Heart left ventricle (tissue), 16 donors: ENCODE data around the gene LITAFD. TPM values are rescaled to one million over a fixed set of nuclear protein-coding genes. Genes with fewer than 3 reads are reported as not detected.

Experiments
- ATAC-seq, 4 donors: fragments of 200-7000 bp; cut with Tn5 transposase; one replicate each; pipeline ENCODE4 v1.9.1; 2020 to 2022; ENCODE audit warnings: moderate library complexity in 4 of 4, mild to moderate bottlenecking in 3 of 4, moderate number of reproducible peaks in 1 of 4
- DNase-seq, 5 donors: peaks; one replicate each; pipeline ENCODE4 v3.0.0-alpha.2; 2020
- H3K27ac ChIP-seq, 12 donors: fragments of 200-600 bp; sonication (generic) in 4 of 12; one replicate each; pipeline versions ENCODE4 v1.5.0 to v1.8.0; 2016 to 2022; ENCODE audit warnings: mild to moderate bottlenecking in 2 of 12
- H3K27me3 ChIP-seq, 9 donors: fragments of 200-600 bp; sonication (generic) in 2 of 9; one replicate each; pipeline versions ENCODE4 v1.5.1 to v1.8.0; 2016 to 2022; ENCODE audit warnings: mild to moderate bottlenecking in 3 of 9
- H3K36me3 ChIP-seq, 9 donors: fragments of 200-600 bp; sonication (generic) in 2 of 9; one replicate each; pipeline versions ENCODE4 v1.5.0 to v1.8.0; 2018 to 2022; ENCODE audit warnings: mild to moderate bottlenecking in 2 of 9
- H3K4me1 ChIP-seq, 12 donors: fragments of 200-600 bp; sonication (generic) in 4 of 12; one replicate each; pipeline versions ENCODE4 v1.5.0 to v1.8.0; 2016 to 2022; ENCODE audit warnings: mild to moderate bottlenecking in 3 of 12
- H3K4me3 ChIP-seq, 12 donors: fragments of 200-600 bp; sonication (generic) in 4 of 12; one replicate each; pipeline versions ENCODE4 v1.5.0 to v1.8.0; 2017 to 2022; ENCODE audit warnings: mild to moderate bottlenecking in 9 of 12, moderate library complexity in 4 of 12
- H3K9me3 ChIP-seq, 12 donors: fragments of 200-600 bp; sonication (generic) in 4 of 12; one replicate each; pipeline versions ENCODE4 v1.5.0 to v1.8.0; 2016 to 2022; ENCODE audit warnings: mild to moderate bottlenecking in 1 of 12
- POLR2A ChIP-seq, 2 donors: fragments of 450-650 bp; IDR thresholded peaks; one replicate each; pipeline ENCODE4 v1.6.1; 2017; ENCODE audit warnings: antibody characterized with exemption in 2 of 2, mild to moderate bottlenecking in 2 of 2, moderate library complexity in 2 of 2
- WGBS, 4 donors: extraction: QIAGEN DNeasy Blood & Tissue Kit in 2 of 4; methylation state at CpG; one replicate each; pipeline versions ENCODE4 v1.1.5 to v1.1.7; 2013 to 2018; 5-methylcytosine and 5-hydroxymethylcytosine counted together
- intact Hi-C, 10 donors: fragments of 100-400 bp; cut with DNase I; formaldehyde crosslinking; loops; one replicate each; pipeline versions ENCODE4 v1.11.1 to v1.14.2; 2022
- polyA plus RNA-seq, 2 donors: library from polyadenylated mRNA; stranded (reverse); fragments of 200-250 nt; gene quantifications; one replicate each; pipeline ENCODE4 v1.2.3, GENCODE V29; 2013
- total RNA-seq, 9 donors: library from RNA; depleted of rRNA in 2 of 9; stranded (reverse); fragments of >200 nt in 2 of 9; fragmentation: NEBNext Ultra II Directional in 3 of 9; extraction: Animal tissue kit (Norgen Biotek cat#: 25700) in 3 of 9; gene quantifications; one replicate each; pipeline versions ENCODE4 v1.1.0 to v1.2.4, GENCODE V29; 2016 to 2023
- TF ChIP-seq, protein P1 (sequence below), 12 donors: fragments of 200-600 bp; sonication (generic) in 4 of 12; IDR thresholded peaks; one replicate each; pipeline versions ENCODE4 v1.5.0 to v1.8.0; 2018 to 2022; ENCODE audit warnings: antibody characterized with exemption in 12 of 12, mild to moderate bottlenecking in 5 of 12
- donor health status: ischemic (EF 13 %, LVEDD 7.1; RV severe dilation, severe dysfunction).
- donor health status: healthy with polysubstance abuse.
- donor health status: DM: no; HTN: yes; CAD: no.
- donor health status: DM: no; HTN: no; CAD: no.
- donor health status: ischemic (EF 25% LVEDD 6.9; RV normal size, moderate dysfunction).
- donor health status: ischemic (EF 25% LVEDD 5.7; RV mildly dilated, moderate dysfunction).
- donor health status: healthy.
- donor health status: DM: yes; HTN: yes; CAD: no.
- donor health status: ischemic (EF 35%, LVEDD 5.7; RV mildly dilated, moderate dysfunction).
- donor health status: nonischemic (EF 11% LVEDD 7.7; RV severe dilation, severe dysfunction).
- donor health status: DM: yes; HTN: yes; CAD: no.
- donor health status: PGD.
- donor health status: ischemic (EF 29% LVEDD 5.4; RV normal size, mild dysfunction).
- donor health status: nonischemic (EF 23%, LVEDD 6.1; RV moderate dilation, normal function).

Gene LITAFD
- total and polyA plus RNA-seq, 11 donors = not detected

DNA sequence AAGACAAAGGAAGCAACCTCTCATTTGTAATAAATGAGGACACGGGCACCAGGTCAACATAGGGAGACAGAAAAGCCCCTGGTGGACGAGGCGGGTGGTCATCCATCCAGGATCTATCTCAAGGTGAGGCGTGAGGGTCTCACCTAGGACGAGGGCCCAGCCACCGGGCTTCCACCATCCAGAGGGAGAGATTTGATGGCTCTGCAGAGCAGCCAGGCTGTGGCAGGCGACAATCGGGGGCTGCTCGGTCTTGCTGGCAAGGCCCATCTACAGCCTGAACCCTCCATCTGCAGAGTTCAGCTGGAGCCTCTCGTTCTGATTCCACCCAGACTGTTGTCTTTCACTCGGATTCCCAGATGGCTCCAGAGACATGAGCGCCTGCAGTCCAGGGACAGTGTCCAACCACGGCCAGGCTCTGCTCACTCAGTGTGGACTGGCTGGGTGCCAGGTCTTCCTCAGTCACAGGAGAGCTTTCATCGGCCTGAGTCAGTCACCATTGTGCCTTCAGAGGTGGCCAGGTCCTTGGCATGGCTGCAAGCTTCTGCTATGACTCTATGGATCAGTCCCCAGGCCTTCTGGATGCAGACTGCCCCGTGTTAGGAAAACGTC lies 5.9 kb downstream of the LITAFD start:
- peaks cover 0 to 5% (median 0%) of the 10 kb centered on the region in 9 donors for H3K27me3 ChIP-seq
- H3K9me3 ChIP-seq = no peaks in the 10 kb centered on the region
- ATAC-seq (peak; percentile 67 to 82 (median 75)), DNase-seq (peak; percentile 64 to 91 (median 89))
- no peak for TF ChIP-seq POLR2A (IDR thresholded peaks at IDR 0.05)
- TF ChIP-seq, protein P1, sequence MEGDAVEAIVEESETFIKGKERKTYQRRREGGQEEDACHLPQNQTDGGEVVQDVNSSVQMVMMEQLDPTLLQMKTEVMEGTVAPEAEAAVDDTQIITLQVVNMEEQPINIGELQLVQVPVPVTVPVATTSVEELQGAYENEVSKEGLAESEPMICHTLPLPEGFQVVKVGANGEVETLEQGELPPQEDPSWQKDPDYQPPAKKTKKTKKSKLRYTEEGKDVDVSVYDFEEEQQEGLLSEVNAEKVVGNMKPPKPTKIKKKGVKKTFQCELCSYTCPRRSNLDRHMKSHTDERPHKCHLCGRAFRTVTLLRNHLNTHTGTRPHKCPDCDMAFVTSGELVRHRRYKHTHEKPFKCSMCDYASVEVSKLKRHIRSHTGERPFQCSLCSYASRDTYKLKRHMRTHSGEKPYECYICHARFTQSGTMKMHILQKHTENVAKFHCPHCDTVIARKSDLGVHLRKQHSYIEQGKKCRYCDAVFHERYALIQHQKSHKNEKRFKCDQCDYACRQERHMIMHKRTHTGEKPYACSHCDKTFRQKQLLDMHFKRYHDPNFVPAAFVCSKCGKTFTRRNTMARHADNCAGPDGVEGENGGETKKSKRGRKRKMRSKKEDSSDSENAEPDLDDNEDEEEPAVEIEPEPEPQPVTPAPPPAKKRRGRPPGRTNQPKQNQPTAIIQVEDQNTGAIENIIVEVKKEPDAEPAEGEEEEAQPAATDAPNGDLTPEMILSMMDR (IDR thresholded peaks at IDR 0.05) = no peak
- intact Hi-C loops = loop anchor here in 2 of 10 donors (10.0 kb wide), 2 partner anchors 247 to 323 kb away; no protein-coding TSS in a partner anchor
- H3K4me1 ChIP-seq = peaks cover 0 to 25% (median 17%) of the 10 kb centered on the region in 12 donors
- no peak overlapping the region for H3K4me3 ChIP-seq
- WGBS, 4 donors = 52 to 61% (median 58%) methylated on average over 16 of the region's 16 CpGs
- H3K36me3 ChIP-seq = peaks cover 0 to 39% (median 32%) of the 10 kb centered on the region in 9 donors
- H3K27ac ChIP-seq = peak overlapping the region in 2 of 12 donors; percentile 5 to 18

DNA sequence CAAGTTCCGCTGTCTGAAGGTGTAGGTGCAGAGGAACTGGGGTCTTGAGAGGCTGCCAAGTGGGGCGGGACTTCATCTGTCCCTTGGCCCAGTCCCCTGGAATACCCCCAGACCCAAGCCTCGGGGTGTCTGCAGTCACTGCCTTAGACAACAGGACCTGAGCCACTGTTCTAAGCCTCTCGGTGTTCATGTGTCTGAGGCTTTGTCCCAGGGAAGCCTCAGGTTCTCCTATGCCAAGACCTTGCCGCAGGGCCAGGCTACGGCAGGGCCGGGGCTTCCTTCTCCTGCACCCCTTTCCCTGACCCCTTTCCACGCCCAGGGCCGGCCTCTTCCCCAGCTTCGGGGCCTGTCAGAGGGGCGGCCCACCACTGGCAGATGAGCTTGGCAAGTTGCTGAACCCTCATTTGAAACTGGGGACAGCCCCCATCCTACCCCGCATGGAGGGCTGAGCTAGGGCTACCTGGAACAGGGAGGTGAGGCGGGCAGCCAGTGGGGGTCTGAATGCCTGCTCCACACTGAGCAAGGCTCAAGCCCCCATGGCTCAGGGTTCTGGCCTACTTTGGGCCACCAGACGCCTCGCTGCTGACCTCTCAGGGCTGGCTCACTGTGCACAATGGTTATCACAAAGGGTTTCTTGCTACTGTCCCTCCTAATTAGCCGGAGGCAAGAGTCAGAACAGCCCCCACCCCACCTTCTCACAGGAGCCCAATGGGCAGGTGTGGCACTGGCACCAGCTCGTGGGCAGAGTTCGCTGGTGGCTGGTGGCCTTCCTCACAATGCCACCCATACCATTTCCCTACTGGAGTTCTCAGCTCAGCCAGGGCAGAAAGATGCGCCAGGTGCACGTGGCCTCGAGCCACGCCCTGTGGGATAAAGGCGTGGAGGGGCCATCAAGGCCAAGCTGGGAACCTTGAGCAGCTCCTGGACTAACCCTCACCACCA lies 7.1 kb downstream of the LITAFD start:
- H3K36me3 ChIP-seq = peaks cover 0 to 50% (median 43%) of the 10 kb centered on the region in 9 donors
- no peaks in the 10 kb centered on the region for H3K9me3 ChIP-seq
- intact Hi-C loops = loop anchor here in 2 of 10 donors (10.0 kb wide), 2 partner anchors 246 to 324 kb away; no protein-coding TSS in a partner anchor
- TF ChIP-seq, protein P1 (IDR thresholded peaks at IDR 0.05) = no peak
- TF ChIP-seq POLR2A (IDR thresholded peaks at IDR 0.05) = no peak
- ATAC-seq (no peak), DNase-seq (no peak)
- 89 to 95% (median 90%) methylated on average over 12 to 23 of the region's 23 CpGs for WGBS, 4 donors
- peaks cover 0 to 28% (median 19%) of the 10 kb centered on the region in 12 donors for H3K4me1 ChIP-seq
- no peak overlapping the region for H3K27ac ChIP-seq
- peaks cover 0 to under 1% (median 0%) of the 10 kb centered on the region in 9 donors for H3K27me3 ChIP-seq
- no peak overlapping the region for H3K4me3 ChIP-seq

DNA sequence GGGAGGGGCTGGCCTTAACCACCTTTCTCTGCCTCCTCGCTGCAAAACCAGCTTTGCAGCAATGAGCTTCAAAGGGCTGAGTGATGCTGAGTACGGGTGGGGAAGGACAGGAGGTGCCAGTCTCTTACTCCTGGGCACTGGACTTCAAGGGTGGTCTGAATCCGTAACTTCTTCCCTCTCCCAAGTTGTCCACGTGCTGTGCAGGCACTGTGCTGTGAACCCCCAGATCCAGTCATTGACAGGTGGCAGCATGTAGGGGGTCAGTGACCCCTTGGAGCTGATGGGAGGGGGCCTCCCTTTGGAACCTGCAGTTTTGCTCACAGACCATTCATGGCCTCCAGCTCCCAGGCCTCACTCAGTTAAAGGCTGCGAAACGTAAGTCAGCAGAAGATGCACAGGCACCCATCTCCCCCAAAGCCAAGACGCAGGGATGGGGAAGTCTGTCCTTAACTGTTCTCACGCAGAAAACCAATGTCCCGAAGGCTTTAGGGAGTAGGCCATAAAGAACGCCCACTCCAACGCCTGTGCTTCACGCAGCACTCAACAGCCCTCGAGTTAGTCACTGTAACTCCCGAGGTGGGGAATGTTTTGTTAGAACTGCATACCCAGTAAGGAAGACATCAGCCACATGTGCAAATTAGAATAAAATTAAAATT lies 7.9 kb downstream of the LITAFD start:
- peaks cover 5 to 58% (median 51%) of the 10 kb centered on the region in 9 donors for H3K36me3 ChIP-seq
- no peak overlapping the region for H3K27ac ChIP-seq

More for the DNA sequence above, 7.9 kb downstream of the LITAFD start:
- 82 to 89% (median 83%) methylated on average over 13 to 14 of the region's 14 CpGs for WGBS, 4 donors
- intact Hi-C loops = loop anchor here in 2 of 10 donors (10.0 kb wide), 2 partner anchors 245 to 325 kb away; no protein-coding TSS in a partner anchor
- TF ChIP-seq POLR2A (IDR thresholded peaks at IDR 0.05) = no peak
- TF ChIP-seq, protein P1 (IDR thresholded peaks at IDR 0.05) = no peak
- no peak for ATAC-seq
- no peak for DNase-seq
- Histone ChIP-seq H3K27me3 (no peaks in the 10 kb centered on the region), H3K9me3 (no peaks in the 10 kb centered on the region), H3K4me1 (peaks cover 0 to 29% (median 19%) of the 10 kb centered on the region in 12 donors), H3K4me3 (no peak overlapping the region)
